Measurements from ENCODE around the gene RINT1.
"Not testable (repeated sequence)": the region's sequence is repeated elsewhere in the genome, so short reads cannot be mapped to it uniquely, and the experiment has no call there.

RINT1 gene

GRCh38 chr7:105531792-105532671, at the start of gene RINT1:
Gene RINT1, plus strand, starts transcription at chr7:105532201. Its CDS starts 115 bp downstream, at chr7:105532316.
- DNase-seq (ENCODE audit: low spot score) = peak; percentile 94

DNA sequence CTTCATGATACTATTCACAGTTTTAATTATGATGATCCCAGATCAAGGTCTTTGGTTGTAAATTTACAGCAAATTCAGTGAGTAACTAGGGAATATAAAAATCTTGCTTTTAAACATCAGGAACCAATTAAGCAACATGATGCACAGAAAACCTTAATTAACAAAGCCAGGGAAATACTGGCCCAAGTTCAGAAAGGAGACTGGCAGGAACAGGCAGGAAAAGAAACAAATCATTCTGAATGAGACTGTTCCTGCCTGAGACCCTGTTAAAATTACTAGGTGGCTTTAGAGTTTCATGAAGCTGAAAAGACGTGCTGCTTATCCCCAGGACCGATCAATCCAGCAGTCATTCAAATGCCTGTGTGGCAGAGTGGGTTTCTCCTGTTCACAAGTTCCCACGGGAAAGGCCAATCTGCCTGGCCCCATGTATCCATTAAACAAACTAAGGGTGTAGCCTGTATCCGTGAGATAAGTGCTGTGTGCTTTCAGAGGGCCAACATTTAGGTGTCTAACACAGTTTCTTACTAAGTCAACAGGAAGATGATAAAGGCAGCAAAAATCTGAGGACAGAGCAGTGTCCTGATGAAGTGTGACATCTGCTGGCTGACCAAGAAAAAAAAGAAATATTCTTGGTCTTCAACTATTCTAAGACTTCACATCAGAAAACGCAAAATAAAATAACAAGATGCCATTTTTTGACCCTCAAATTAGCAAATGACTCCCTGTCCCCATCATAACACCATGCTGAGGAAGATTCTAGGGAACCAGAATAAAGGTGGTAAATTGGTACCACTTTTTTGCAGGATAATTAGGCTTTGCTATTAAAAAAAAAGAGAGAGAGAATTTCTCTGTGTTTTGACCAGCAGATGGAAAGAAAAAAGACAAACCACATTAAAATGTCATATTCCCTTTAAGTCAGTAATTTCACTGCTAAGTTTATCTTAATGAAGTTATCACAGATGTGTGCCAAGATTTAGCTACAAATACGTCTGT, 44.1 kb upstream of the RINT1 start:
- DNase-seq (ENCODE audit: low spot score) = no peak

- DNase-seq (ENCODE audit: low spot score) = no peak
Measured at GRCh38 chr7:105489409-105489808, 42.6 kb upstream of the RINT1 start.

DNA sequence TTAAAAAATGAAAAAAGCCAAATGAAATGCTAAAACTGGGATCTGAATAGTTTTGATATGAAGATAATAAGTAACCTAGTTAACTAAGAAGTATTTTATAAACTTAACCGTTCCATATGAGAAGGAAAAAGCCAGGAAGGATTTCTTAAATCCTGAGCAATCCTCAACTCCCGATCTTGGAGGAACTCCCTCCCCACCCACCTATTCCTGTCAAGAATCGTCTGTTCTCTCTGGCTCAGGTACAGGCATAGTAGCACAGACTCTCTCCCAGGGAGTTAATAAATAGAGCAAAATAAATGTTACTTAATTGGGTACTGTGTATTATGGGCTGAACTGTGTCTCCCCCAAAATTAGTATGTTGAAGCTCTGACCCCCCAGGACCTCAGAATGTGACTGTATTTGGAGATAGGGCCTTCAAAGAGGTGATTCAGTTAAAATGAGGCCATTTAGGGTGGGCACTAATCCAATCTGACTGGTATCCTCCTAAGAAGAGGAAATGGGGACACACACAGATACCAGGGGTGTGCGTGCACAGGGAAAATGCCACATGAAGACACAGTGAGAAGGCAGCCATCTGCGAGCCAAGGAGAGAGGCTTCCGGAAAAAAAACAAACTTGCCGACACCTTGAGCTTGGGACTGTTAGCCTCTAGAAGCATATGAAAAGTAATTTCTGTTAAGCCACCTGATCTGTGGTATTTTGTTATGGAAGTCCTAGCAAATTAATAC, 38.6 kb upstream of the RINT1 start:
- DNase-seq (ENCODE audit: low spot score) = no peak

GRCh38 chr7:105493923-105494315, 38.1 kb upstream of the RINT1 start:
- no peak for DNase-seq (ENCODE audit: low spot score)

DNA sequence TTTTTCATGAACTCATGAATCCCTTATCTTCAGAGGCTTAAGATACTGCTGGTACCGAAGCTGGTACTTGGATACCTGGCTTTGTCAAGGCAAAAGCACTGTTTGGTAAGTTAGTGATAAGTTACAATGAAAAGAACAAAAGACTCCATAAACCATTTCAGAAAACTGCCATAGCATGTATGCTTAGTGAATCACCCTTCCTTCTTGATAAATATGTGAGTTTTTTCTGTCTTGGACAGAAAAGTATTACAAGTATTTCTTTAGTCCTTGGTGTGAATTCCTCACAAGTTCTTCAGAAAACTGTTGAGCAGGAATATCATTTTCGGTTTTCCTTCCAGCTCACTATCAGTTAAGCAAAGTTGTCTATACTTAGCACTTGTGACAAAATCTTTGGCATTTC, 35.5 kb upstream of the RINT1 start:
- DNase-seq (ENCODE audit: low spot score) = no peak

GRCh38 chr7:105497016-105497415, 35.0 kb upstream of the RINT1 start:
- DNase-seq (ENCODE audit: low spot score) = no peak

DNA sequence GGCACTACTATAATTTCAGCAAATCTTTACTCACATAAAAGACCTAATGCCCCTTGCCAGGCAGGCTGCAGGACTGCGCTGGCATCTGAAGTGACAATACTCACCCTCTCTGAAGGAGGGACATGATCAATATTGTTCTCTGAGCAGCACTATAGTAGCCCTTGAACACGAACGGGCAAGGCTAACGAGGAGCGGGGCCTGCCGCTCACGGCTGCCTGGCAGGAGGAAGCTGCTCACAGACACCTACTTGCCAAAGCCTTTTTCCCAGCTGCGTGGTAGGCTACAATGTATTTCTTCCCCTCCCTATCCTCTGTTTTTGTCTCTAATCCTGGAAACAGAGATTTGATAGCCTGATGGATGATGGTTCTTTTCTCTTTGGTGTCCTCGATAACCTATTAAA, 29.8 kb upstream of the RINT1 start:
- DNase-seq (ENCODE audit: low spot score) = no peak

GRCh38 chr7:105512415-105512814, 19.6 kb upstream of the RINT1 start:
- no peak for DNase-seq (ENCODE audit: low spot score)

- no peak for DNase-seq (ENCODE audit: low spot score)
Measured at GRCh38 chr7:105512926-105513526, 19.0 kb upstream of the RINT1 start.

- DNase-seq (ENCODE audit: low spot score) = not testable (repeated sequence)
Measured at GRCh38 chr7:105515610-105516009, 16.4 kb upstream of the RINT1 start.

DNA sequence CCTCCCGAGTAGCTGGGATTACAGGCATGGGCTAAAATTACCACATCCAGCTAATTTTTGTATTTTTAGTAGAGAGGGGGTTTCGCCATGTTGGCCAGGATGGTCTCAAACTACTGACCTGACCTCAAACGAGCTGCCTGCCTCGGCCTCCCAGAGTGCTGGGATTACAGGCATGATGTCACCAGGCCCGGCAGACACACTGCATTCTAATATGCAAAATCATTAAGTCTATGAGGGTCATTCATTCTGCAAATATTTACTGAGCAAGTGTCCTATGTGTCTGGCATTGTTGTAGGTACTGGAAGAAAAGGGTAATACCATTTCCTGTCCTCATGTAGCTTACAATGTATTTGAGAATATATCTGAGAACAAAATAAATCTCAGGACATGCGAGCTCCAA, 12.6 kb upstream of the RINT1 start:
- DNase-seq (ENCODE audit: low spot score) = no peak

DNA sequence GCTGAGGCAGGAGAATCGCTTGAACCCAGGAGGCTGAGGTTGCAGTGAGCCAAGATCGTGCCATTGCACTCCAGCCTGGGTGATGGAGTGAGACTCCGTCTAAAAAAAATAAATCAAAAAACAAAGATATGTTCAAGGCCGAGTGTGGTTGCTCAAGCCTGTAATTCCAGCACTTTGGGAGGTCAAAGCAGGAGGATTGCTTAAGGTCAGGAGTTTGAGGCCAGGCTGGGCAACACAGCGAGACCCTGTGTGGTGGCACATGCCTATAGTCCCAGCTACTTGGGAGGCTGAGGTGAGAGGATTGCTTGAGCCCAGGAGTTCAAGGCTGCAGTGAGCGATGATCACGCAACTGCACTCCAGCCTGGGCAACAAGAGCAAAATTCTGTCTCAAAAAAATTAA, 11.4 kb upstream of the RINT1 start:
- not testable (repeated sequence) for DNase-seq (ENCODE audit: low spot score)

DNA sequence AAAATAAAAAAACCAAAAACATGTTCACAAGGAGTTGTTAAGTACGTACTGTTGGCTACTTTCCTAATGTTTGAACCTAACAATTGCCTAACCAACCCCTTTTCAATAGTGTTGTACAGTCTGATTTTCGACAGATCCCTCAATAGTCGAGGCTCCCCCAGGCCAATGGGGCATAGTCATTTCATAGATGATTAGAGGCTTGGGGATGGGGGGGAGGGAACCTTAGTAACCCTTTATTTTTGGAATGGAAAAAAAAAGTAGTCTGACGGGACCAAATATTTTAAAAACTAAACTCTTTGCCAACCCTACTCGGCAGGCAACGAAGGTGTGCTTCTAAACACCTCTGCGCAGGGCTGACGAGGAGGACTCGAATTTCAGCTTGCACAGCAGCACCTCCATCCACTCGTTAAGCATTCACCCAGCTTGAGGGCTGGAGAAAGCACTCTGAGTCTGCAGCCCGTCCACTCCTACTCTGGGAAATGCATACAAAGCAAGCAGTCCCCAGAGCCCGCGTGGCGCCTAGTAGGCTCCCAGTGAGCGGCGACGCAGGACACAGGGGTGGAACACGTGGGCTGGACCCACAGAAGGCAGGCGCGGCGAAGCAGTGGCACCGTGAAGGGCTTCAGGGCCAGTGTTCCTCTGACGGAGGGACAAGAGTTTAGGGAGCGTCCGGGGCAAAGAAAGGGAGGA, 10.8 kb upstream of the RINT1 start:
- peak; percentile 82 for DNase-seq (ENCODE audit: low spot score)

GRCh38 chr7:105521717-105522463, 10.1 kb upstream of the RINT1 start, which contains the start of gene PUS7:
Gene PUS7, minus strand, starts transcription at chr7:105522271. Its CDS starts 13,759 bp downstream, at chr7:105508512.
- DNase-seq (ENCODE audit: low spot score) = peak; percentile 98

- not testable (repeated sequence) for DNase-seq (ENCODE audit: low spot score)
Measured at GRCh38 chr7:105524423-105524822, 7.6 kb upstream of the RINT1 start.

GRCh38 chr7:105524840-105525239, 7.2 kb upstream of the RINT1 start:
- DNase-seq (ENCODE audit: low spot score) = no peak

GRCh38 chr7:105527737-105528136, 4.3 kb upstream of the RINT1 start:
- DNase-seq (ENCODE audit: low spot score) = not testable (repeated sequence)

- DNase-seq (ENCODE audit: low spot score) = no peak
Measured at GRCh38 chr7:105530126-105530525, 1.9 kb upstream of the RINT1 start.

- DNase-seq (ENCODE audit: low spot score) = no peak
Measured at GRCh38 chr7:105530546-105530945, 1.5 kb upstream of the RINT1 start.
